Mesendoderm (in vitro differentiated cells): Measurements from ENCODE around the gene OR7G3.

Experiments
- DNase-seq: peaks from one replicate; pipeline ENCODE4 v3.0.0; 2013
- H2AK5ac ChIP-seq: 2 replicates; pipeline ENCODE4 v1.6.1; 2013; ENCODE audit warnings: low read length, inconsistent platforms
- H2BK120ac ChIP-seq: 2 replicates; pipeline ENCODE4 v1.6.1; 2013; ENCODE audit warnings: low read depth, mild to moderate bottlenecking, low read length, moderate library complexity, mixed read lengths
- H2BK15ac ChIP-seq: replicated peaks from 2 replicates; pipeline ENCODE4 v1.6.1; 2013; ENCODE audit warnings: low read depth, mild to moderate bottlenecking, moderate library complexity
- H2BK5ac ChIP-seq: 2 replicates; pipeline ENCODE4 v1.6.1; 2013; ENCODE audit warnings: low read length, inconsistent platforms
- H3K18ac ChIP-seq: 2 replicates; pipeline ENCODE4 v1.6.1; 2013; ENCODE audit warnings: mild to moderate bottlenecking, low read length, mixed read lengths
- H3K23ac ChIP-seq: one replicate; pipeline ENCODE4 v1.6.1; 2013; ENCODE audit warnings: low read length
- H3K27ac ChIP-seq: 2 replicates; pipeline ENCODE4 v1.5.1; 2013; ENCODE audit warnings: low read depth, mild to moderate bottlenecking, inconsistent platforms, low read length, moderate library complexity
- H3K27me3 ChIP-seq: 2 replicates; pipeline ENCODE4 v1.6.1; 2013; ENCODE audit warnings: low read length, control low read depth, mild to moderate bottlenecking, inconsistent platforms; ENCODE audit not compliant: insufficient read depth, poor library complexity
- H3K36me3 ChIP-seq: 2 replicates; pipeline ENCODE4 v1.6.1; 2013; ENCODE audit warnings: low read length, inconsistent platforms; ENCODE audit not compliant: control insufficient read depth, insufficient read depth
- H3K4ac ChIP-seq: one replicate; pipeline ENCODE4 v1.6.1; 2013; ENCODE audit warnings: low read depth, mild to moderate bottlenecking, low read length, moderate library complexity
- H3K4me1 ChIP-seq: 2 replicates; pipeline ENCODE4 v1.6.1; 2013; ENCODE audit warnings: low read depth, low read length, inconsistent platforms; ENCODE audit not compliant: control insufficient read depth
- H3K4me2 ChIP-seq: 2 replicates; pipeline ENCODE4 v1.6.1; 2013; ENCODE audit warnings: low read length
- H3K4me3 ChIP-seq: 2 replicates; pipeline ENCODE4 v1.5.1; 2013; ENCODE audit warnings: mild to moderate bottlenecking, low read length
- H3K56ac ChIP-seq: one replicate; pipeline ENCODE4 v1.6.1; 2013; ENCODE audit warnings: low read length
- H3K79me1 ChIP-seq: 2 replicates; pipeline ENCODE4 v1.6.1; 2013; ENCODE audit warnings: low read length, inconsistent platforms
- H3K79me2 ChIP-seq: 2 replicates; pipeline ENCODE4 v1.6.1; 2013; ENCODE audit warnings: mild to moderate bottlenecking, low read length; ENCODE audit not compliant: control insufficient read depth, insufficient read depth
- H3K9ac ChIP-seq: 2 replicates; pipeline ENCODE4 v1.6.1; 2013; ENCODE audit warnings: low read length, inconsistent platforms
- H4K5ac ChIP-seq: one replicate; pipeline ENCODE4 v1.6.1; 2013; ENCODE audit warnings: low read length
- H4K8ac ChIP-seq: one replicate; pipeline ENCODE4 v1.6.1; 2013; ENCODE audit warnings: low read depth, mild to moderate bottlenecking, control low read depth, low read length, moderate library complexity
- WGBS: extraction: QIAGEN DNeasy Blood & Tissue Kit; methylation state at CpG from one replicate; pipeline ENCODE4 v1.1.7; 2013; ENCODE audit warnings: low lambda C conversion rate, missing lambda C conversion rate; ENCODE audit not compliant: insufficient coverage; ENCODE audit errors: extremely low coverage; 5-methylcytosine and 5-hydroxymethylcytosine counted together

The OR7G3 gene

GRCh38 chr19:9159891-9160290 is 33.1 kb upstream of the OR7G3 start:
- Histone ChIP-seq H3K4me1 (no peaks in the 10 kb centered on the region), H2BK15ac (no peak overlapping the region), H3K4ac (no peak overlapping the region), H3K36me3 (peaks cover 33% of the 10 kb centered on the region), H3K9ac (no peak overlapping the region), H3K4me2 (no peak overlapping the region), H3K27ac (no peak overlapping the region), H2BK5ac (no peak overlapping the region), H2BK120ac (no peak overlapping the region), H4K5ac (no peak overlapping the region), H3K79me2 (peaks cover 21% of the 10 kb centered on the region), H4K8ac (no peak overlapping the region), H3K18ac (no peak overlapping the region), H3K27me3 (no peaks in the 10 kb centered on the region), H2AK5ac (no peak overlapping the region), H3K56ac (no peak overlapping the region), H3K79me1 (peaks cover 18% of the 10 kb centered on the region), H3K23ac (no peak overlapping the region), H3K4me3 (no peak overlapping the region)
- no peak for DNase-seq
- no CpG with 5 or more reads among the region's 13 CpGs for WGBS

- Histone ChIP-seq H2BK15ac (no peak overlapping the region), H2BK5ac (no peak overlapping the region), H3K4ac (no peak overlapping the region), H3K56ac (no peak overlapping the region), H4K8ac (no peak overlapping the region), H3K23ac (no peak overlapping the region), H4K5ac (no peak overlapping the region), H3K79me1 (peaks cover 25% of the 10 kb centered on the region), H3K27ac (no peak overlapping the region), H3K79me2 (peaks cover 49% of the 10 kb centered on the region), H3K4me3 (no peak overlapping the region), H3K18ac (no peak overlapping the region), H3K9ac (no peak overlapping the region), H2BK120ac (no peak overlapping the region), H3K4me2 (no peak overlapping the region), H2AK5ac (no peak overlapping the region), H3K36me3 (peaks cover 21% of the 10 kb centered on the region), H3K4me1 (no peaks in the 10 kb centered on the region), H3K27me3 (no peaks in the 10 kb centered on the region)
- DNase-seq = no peak
- no CpG with 5 or more reads among the region's 1 CpG for WGBS
These were observed 29.6 kb upstream of the OR7G3 start for GRCh38 chr19:9156304-9156703.

DNA sequence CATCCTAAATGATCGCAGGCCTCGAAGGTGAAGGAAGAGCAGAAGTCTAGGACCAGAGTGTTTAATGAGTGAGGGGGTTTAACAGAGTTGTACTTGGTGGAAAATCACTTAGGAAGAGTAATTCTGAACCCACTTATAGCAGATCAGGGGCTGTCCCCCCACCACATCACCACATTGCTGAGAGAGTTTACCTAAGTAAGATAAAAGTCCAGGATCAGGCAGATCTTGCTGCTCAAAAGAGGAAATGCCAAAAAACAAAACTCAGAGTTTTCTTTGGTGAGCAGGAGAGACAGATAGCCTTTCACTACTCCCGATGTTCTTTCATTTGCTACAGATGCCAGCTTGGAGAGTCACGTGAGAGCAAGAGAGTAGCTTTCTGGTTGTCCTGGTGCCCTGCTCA is 28.8 kb upstream of the OR7G3 start:
- Histone ChIP-seq H3K23ac (no peak overlapping the region), H3K4me1 (no peaks in the 10 kb centered on the region), H3K9ac (no peak overlapping the region), H2BK5ac (no peak overlapping the region), H2AK5ac (no peak overlapping the region), H2BK120ac (no peak overlapping the region), H3K27me3 (no peaks in the 10 kb centered on the region), H3K4ac (no peak overlapping the region), H3K4me3 (no peak overlapping the region), H3K27ac (no peak overlapping the region), H3K79me2 (peaks cover 55% of the 10 kb centered on the region), H3K18ac (no peak overlapping the region), H3K56ac (no peak overlapping the region), H3K4me2 (no peak overlapping the region), H2BK15ac (no peak overlapping the region), H3K36me3 (peaks cover 16% of the 10 kb centered on the region), H4K5ac (no peak overlapping the region), H4K8ac (no peak overlapping the region), H3K79me1 (peaks cover 29% of the 10 kb centered on the region)
- no peak for DNase-seq
- no CpG with 5 or more reads among the region's 4 CpGs for WGBS

- H3K4me3 ChIP-seq = no peak overlapping the region
- H3K27ac ChIP-seq = no peak overlapping the region
- H3K18ac ChIP-seq = no peak overlapping the region
- no peak overlapping the region for H2BK120ac ChIP-seq
- H3K23ac ChIP-seq = no peak overlapping the region
- no peak overlapping the region for H4K8ac ChIP-seq
- H3K36me3 ChIP-seq = peaks cover 5% of the 10 kb centered on the region
- H4K5ac ChIP-seq = no peak overlapping the region
- H2BK15ac ChIP-seq = no peak overlapping the region
- H3K9ac ChIP-seq = no peak overlapping the region
- peaks cover 25% of the 10 kb centered on the region for H3K79me1 ChIP-seq
- H3K27me3 ChIP-seq = no peaks in the 10 kb centered on the region
- no peak for DNase-seq
- no peak overlapping the region for H3K4ac ChIP-seq
- peaks cover 86% of the 10 kb centered on the region for H3K79me2 ChIP-seq
- H2AK5ac ChIP-seq = no peak overlapping the region
- no CpG with 5 or more reads among the region's 5 CpGs for WGBS
- no peak overlapping the region for H2BK5ac ChIP-seq
- no peak overlapping the region for H3K4me2 ChIP-seq
- H3K56ac ChIP-seq = no peak overlapping the region
- no peaks in the 10 kb centered on the region for H3K4me1 ChIP-seq
These were observed 24.6 kb upstream of the OR7G3 start for GRCh38 chr19:9151367-9151766.

DNA sequence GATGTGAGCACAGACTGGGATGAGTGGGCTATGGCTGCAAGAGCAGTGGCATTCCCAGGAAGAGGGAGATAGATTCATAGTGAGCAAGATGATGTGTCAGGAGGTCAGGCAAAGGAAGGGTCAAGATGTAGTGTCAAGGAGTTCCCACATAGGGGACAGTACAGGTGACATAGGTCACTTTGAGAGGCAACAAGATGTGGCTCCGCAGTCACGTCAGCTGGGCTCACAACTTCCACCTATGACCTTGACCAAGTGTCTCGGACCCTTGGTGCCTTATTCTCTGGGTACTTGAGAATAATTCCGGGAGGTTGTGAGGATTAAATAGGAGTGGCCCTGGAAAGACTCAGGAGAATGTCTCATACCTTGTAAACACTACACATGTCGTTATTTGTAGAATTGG is 23.9 kb upstream of the OR7G3 start:
- H3K4ac ChIP-seq = no peak overlapping the region
- no peak overlapping the region for H3K23ac ChIP-seq
- H3K4me1 ChIP-seq = no peaks in the 10 kb centered on the region
- no peak overlapping the region for H3K4me2 ChIP-seq
- H3K27me3 ChIP-seq = no peaks in the 10 kb centered on the region
- H3K4me3 ChIP-seq = no peak overlapping the region
- no peak overlapping the region for H3K27ac ChIP-seq
- H3K9ac ChIP-seq = no peak overlapping the region
- peaks cover 20% of the 10 kb centered on the region for H3K79me1 ChIP-seq
- H2BK5ac ChIP-seq = no peak overlapping the region
- H3K36me3 ChIP-seq = peaks cover 5% of the 10 kb centered on the region
- no peak overlapping the region for H3K56ac ChIP-seq
- H4K8ac ChIP-seq = no peak overlapping the region
- H3K18ac ChIP-seq = no peak overlapping the region
- peaks cover 84% of the 10 kb centered on the region for H3K79me2 ChIP-seq
- H2BK15ac ChIP-seq = no peak overlapping the region
- no CpG with 5 or more reads among the region's 5 CpGs for WGBS
- H2AK5ac ChIP-seq = no peak overlapping the region
- DNase-seq = no peak
- H2BK120ac ChIP-seq = no peak overlapping the region
- H4K5ac ChIP-seq = no peak overlapping the region

- Histone ChIP-seq H3K4me1 (no peaks in the 10 kb centered on the region), H2BK15ac (no peak overlapping the region), H3K79me2 (peaks cover 84% of the 10 kb centered on the region), H3K56ac (no peak overlapping the region), H3K79me1 (peaks cover 20% of the 10 kb centered on the region), H2AK5ac (no peak overlapping the region), H3K27ac (no peak overlapping the region), H3K4me2 (no peak overlapping the region), H3K9ac (no peak overlapping the region), H2BK5ac (no peak overlapping the region), H4K5ac (no peak overlapping the region), H2BK120ac (no peak overlapping the region), H3K36me3 (peaks cover 5% of the 10 kb centered on the region), H3K27me3 (no peaks in the 10 kb centered on the region), H3K23ac (no peak overlapping the region), H3K4me3 (no peak overlapping the region), H4K8ac (no peak overlapping the region), H3K4ac (no peak overlapping the region), H3K18ac (no peak overlapping the region)
- no CpG with 5 or more reads among the region's 4 CpGs for whole genome bisulfite sequencing
- no peak for DNase-seq
These were observed 23.2 kb upstream of the OR7G3 start for GRCh38 chr19:9149997-9150396.
